ENCODE results near the gene GNAZ.

Gene GNAZ

GRCh38 chr22:23029521-23030228 is 40.6 kb upstream of the GNAZ start:
- TF ChIP-seq CTCF (IDR thresholded peaks at IDR 0.05), result no peak
- no peak for DNase-seq

GRCh38 chr22:23031381-23031780 is 38.9 kb upstream of the GNAZ start:
- no peak overlapping the region for H3K27ac ChIP-seq
- no peak overlapping the region for H3K4me3 ChIP-seq
- no peak for DNase-seq
- TF ChIP-seq CTCF (IDR thresholded peaks at IDR 0.05), result no peak
- no peaks in the 10 kb centered on the region for H3K4me1 ChIP-seq
- intact Hi-C loops (cut with DNase I; ENCODE audit: low total_unique reads), result no loop called here
- H3K9me3 ChIP-seq, result no peaks in the 10 kb centered on the region
- peaks cover 0 to 10% of the 10 kb centered on the region in 2 donors for H3K27me3 ChIP-seq
- no peaks in the 10 kb centered on the region for H3K36me3 ChIP-seq

More at GRCh38 chr22:23029521-23030228, 40.6 kb upstream of the GNAZ start:
- peaks cover 0 to 3% of the 10 kb centered on the region in 2 donors for H3K27me3 ChIP-seq
- no peaks in the 10 kb centered on the region for H3K4me1 ChIP-seq
- H3K27ac ChIP-seq, result no peak overlapping the region
- intact Hi-C loops (cut with DNase I; ENCODE audit: low total_unique reads), result no loop called here
- no peaks in the 10 kb centered on the region for H3K9me3 ChIP-seq
- H3K4me3 ChIP-seq, result no peak overlapping the region
- H3K36me3 ChIP-seq, result no peaks in the 10 kb centered on the region

GRCh38 chr22:23031786-23032185 is 38.5 kb upstream of the GNAZ start:
- Histone ChIP-seq H3K36me3 (no peaks in the 10 kb centered on the region), H3K4me3 (no peak overlapping the region), H3K27me3 (peaks cover 0 to 12% of the 10 kb centered on the region in 2 donors), H3K9me3 (no peaks in the 10 kb centered on the region), H3K4me1 (no peaks in the 10 kb centered on the region), H3K27ac (no peak overlapping the region)
- no peak for TF ChIP-seq CTCF (IDR thresholded peaks at IDR 0.05)
- intact Hi-C loops (cut with DNase I; ENCODE audit: low total_unique reads), result no loop called here
- DNase-seq, result no peak

GRCh38 chr22:23032658-23033057 is 37.7 kb upstream of the GNAZ start:
- Histone ChIP-seq H3K4me1 (no peaks in the 10 kb centered on the region), H3K27me3 (peaks cover 0 to 20% of the 10 kb centered on the region in 2 donors), H3K4me3 (no peak overlapping the region), H3K36me3 (no peaks in the 10 kb centered on the region), H3K27ac (no peak overlapping the region), H3K9me3 (no peaks in the 10 kb centered on the region)
- DNase-seq, result no peak
- no peak for TF ChIP-seq CTCF (IDR thresholded peaks at IDR 0.05)
- intact Hi-C loops (cut with DNase I; ENCODE audit: low total_unique reads), result no loop called here

GRCh38 chr22:23033116-23033905 is 37.0 kb upstream of the GNAZ start:
- TF ChIP-seq CTCF (IDR thresholded peaks at IDR 0.05), result no peak
- DNase-seq, result no peak
- H3K27ac ChIP-seq, result no peak overlapping the region
- no peaks in the 10 kb centered on the region for H3K36me3 ChIP-seq
- H3K4me1 ChIP-seq, result no peaks in the 10 kb centered on the region
- H3K9me3 ChIP-seq, result no peaks in the 10 kb centered on the region
- peaks cover 0 to 25% of the 10 kb centered on the region in 2 donors for H3K27me3 ChIP-seq
- intact Hi-C loops (cut with DNase I; ENCODE audit: low total_unique reads), result no loop called here
- H3K4me3 ChIP-seq, result no peak overlapping the region

Measured in tibial artery (tissue), 4 donors.